Prostate gland (tissue), 2 donors: ENCODE data around the gene CNPPD1.

Experiments
- POLR2A ChIP-seq: fragments of 450-650 bp; IDR thresholded peaks from one replicate; pipeline ENCODE4 v1.6.1; 2016; ENCODE audit warnings: antibody characterized with exemption, mild to moderate bottlenecking
- POLR2AphosphoS5 ChIP-seq: sonication (generic); formaldehyde crosslinking; IDR thresholded peaks from one replicate; pipeline ENCODE4 v1.6.1; 2017; ENCODE audit warnings: antibody characterized with exemption
- TF ChIP-seq, protein P1 (sequence below), 4 experiments: fragments of 200-600 bp in 2 of 4; fragments of 450-650 bp in 2 of 4; sonication (generic) in 2 of 4; IDR thresholded peaks; 1 replicate in 3 of 4; 2 replicates in 1 of 4; pipeline ENCODE4 v1.5.1; 2016 to 2019; ENCODE audit warnings: antibody characterized with exemption in 4 of 4, mild to moderate bottlenecking in 2 of 4, moderate library complexity in 2 of 4

- TF ChIP-seq, protein P1, sequence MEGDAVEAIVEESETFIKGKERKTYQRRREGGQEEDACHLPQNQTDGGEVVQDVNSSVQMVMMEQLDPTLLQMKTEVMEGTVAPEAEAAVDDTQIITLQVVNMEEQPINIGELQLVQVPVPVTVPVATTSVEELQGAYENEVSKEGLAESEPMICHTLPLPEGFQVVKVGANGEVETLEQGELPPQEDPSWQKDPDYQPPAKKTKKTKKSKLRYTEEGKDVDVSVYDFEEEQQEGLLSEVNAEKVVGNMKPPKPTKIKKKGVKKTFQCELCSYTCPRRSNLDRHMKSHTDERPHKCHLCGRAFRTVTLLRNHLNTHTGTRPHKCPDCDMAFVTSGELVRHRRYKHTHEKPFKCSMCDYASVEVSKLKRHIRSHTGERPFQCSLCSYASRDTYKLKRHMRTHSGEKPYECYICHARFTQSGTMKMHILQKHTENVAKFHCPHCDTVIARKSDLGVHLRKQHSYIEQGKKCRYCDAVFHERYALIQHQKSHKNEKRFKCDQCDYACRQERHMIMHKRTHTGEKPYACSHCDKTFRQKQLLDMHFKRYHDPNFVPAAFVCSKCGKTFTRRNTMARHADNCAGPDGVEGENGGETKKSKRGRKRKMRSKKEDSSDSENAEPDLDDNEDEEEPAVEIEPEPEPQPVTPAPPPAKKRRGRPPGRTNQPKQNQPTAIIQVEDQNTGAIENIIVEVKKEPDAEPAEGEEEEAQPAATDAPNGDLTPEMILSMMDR (IDR thresholded peaks at IDR 0.05): no peak
- TF ChIP-seq POLR2AphosphoS5 (no peak), POLR2A (no peak)
Observed at GRCh38 chr2:219172231-219173154, 4.2 kb downstream of the CNPPD1 start.
